Hair follicle dermal papilla cell (primary cell): ENCODE measurements around the gene TBC1D3D. TPM values are rescaled to one million over a fixed set of nuclear protein-coding genes. Genes with fewer than 3 reads are reported as not detected.

Experiments used
- total RNA-seq: library from RNA; depleted of rRNA; stranded (reverse); fragments of >200 nt; gene quantifications from 2 replicates; pipeline ENCODE4 v1.2.3, GENCODE V29; 2012

TBC1D3D gene
- total RNA-seq: not detected in 2 replicates

DNA sequence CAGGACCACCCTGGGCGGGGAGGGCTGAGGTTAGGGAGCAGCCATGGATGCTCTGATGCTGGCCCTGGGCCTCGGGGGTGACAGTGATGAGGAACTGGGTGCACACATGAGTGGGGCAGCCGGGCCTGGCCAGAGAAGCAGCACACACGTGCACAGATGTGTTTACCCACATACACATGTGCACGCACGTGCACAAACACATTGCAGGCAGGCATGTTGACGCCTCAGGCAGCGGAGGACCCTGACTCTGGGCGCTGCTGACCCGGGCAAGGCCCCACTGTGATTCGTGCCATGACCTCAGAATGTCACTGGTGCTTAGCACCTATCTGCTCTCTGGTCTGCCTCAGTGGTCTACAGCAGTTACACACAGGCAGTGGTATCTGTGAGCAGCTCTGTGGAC lies at the start of gene TBC1D3D:
TBC1D3D (plus strand) TSS at position 301 of the 400 bp plus-strand sequence. CDS start 1,585 bp downstream, outside the sequence.

DNA sequence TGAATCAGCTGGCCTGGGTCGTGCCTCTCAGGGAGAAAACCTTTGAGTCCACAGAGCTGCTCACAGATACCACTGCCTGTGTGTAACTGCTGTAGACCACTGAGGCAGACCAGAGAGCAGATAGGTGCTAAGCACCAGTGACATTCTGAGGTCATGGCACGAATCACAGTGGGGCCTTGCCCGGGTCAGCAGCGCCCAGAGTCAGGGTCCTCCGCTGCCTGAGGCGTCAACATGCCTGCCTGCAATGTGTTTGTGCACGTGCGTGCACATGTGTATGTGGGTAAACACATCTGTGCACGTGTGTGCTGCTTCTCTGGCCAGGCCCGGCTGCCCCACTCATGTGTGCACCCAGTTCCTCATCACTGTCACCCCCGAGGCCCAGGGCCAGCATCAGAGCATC lies 14.8 kb upstream of the TBC1D3D start, which contains the start of gene TBC1D3L:
TBC1D3L (minus strand) TSS at position 101 of the 400 bp plus-strand sequence. CDS start 1,540 bp downstream, outside the sequence.

Other genes with a start within 250 kb of the TBC1D3D start
- not detected in 2 replicates for gene TBC1D3K, start 79.6 kb upstream of the TBC1D3D start, total RNA-seq
- gene TBC1D3L, start 14.9 kb upstream of the TBC1D3D start, total RNA-seq: 1.2 and 3.7 TPM in 2 replicates
- 1.3 TPM in 1 of 2 replicates, not detected in the other for gene TBC1D3C, start 64.7 kb downstream of the TBC1D3D start, total RNA-seq
- not detected in 2 replicates for gene TBC1D3E, start 124.0 kb downstream of the TBC1D3D start, total RNA-seq
- gene TBC1D3, start 188.6 kb downstream of the TBC1D3D start, total RNA-seq: not detected in 2 replicates